Mesendoderm (in vitro differentiated cells): ENCODE data around the gene TMEM30B.
A peak's percentile ranks its signal among the peaks of the same experiment; 100 is the strongest.

Experiments
- DNase-seq: peaks from one replicate; pipeline ENCODE4 v3.0.0; 2013
- H2AK5ac ChIP-seq: 2 replicates; pipeline ENCODE4 v1.6.1; 2013; ENCODE audit warnings: low read length, inconsistent platforms
- H2BK120ac ChIP-seq: 2 replicates; pipeline ENCODE4 v1.6.1; 2013; ENCODE audit warnings: low read depth, mild to moderate bottlenecking, low read length, moderate library complexity, mixed read lengths
- H2BK15ac ChIP-seq: replicated peaks from 2 replicates; pipeline ENCODE4 v1.6.1; 2013; ENCODE audit warnings: low read depth, mild to moderate bottlenecking, moderate library complexity
- H2BK5ac ChIP-seq: 2 replicates; pipeline ENCODE4 v1.6.1; 2013; ENCODE audit warnings: low read length, inconsistent platforms
- H3K18ac ChIP-seq: 2 replicates; pipeline ENCODE4 v1.6.1; 2013; ENCODE audit warnings: mild to moderate bottlenecking, low read length, mixed read lengths
- H3K23ac ChIP-seq: one replicate; pipeline ENCODE4 v1.6.1; 2013; ENCODE audit warnings: low read length
- H3K27ac ChIP-seq: 2 replicates; pipeline ENCODE4 v1.5.1; 2013; ENCODE audit warnings: low read depth, mild to moderate bottlenecking, inconsistent platforms, low read length, moderate library complexity
- H3K27me3 ChIP-seq: 2 replicates; pipeline ENCODE4 v1.6.1; 2013; ENCODE audit warnings: low read length, control low read depth, mild to moderate bottlenecking, inconsistent platforms; ENCODE audit not compliant: insufficient read depth, poor library complexity
- H3K36me3 ChIP-seq: 2 replicates; pipeline ENCODE4 v1.6.1; 2013; ENCODE audit warnings: low read length, inconsistent platforms; ENCODE audit not compliant: control insufficient read depth, insufficient read depth
- H3K4ac ChIP-seq: one replicate; pipeline ENCODE4 v1.6.1; 2013; ENCODE audit warnings: low read depth, mild to moderate bottlenecking, low read length, moderate library complexity
- H3K4me1 ChIP-seq: 2 replicates; pipeline ENCODE4 v1.6.1; 2013; ENCODE audit warnings: low read depth, low read length, inconsistent platforms; ENCODE audit not compliant: control insufficient read depth
- H3K4me2 ChIP-seq: 2 replicates; pipeline ENCODE4 v1.6.1; 2013; ENCODE audit warnings: low read length
- H3K4me3 ChIP-seq: 2 replicates; pipeline ENCODE4 v1.5.1; 2013; ENCODE audit warnings: mild to moderate bottlenecking, low read length
- H3K56ac ChIP-seq: one replicate; pipeline ENCODE4 v1.6.1; 2013; ENCODE audit warnings: low read length
- H3K79me1 ChIP-seq: 2 replicates; pipeline ENCODE4 v1.6.1; 2013; ENCODE audit warnings: low read length, inconsistent platforms
- H3K79me2 ChIP-seq: 2 replicates; pipeline ENCODE4 v1.6.1; 2013; ENCODE audit warnings: mild to moderate bottlenecking, low read length; ENCODE audit not compliant: control insufficient read depth, insufficient read depth
- H3K9ac ChIP-seq: 2 replicates; pipeline ENCODE4 v1.6.1; 2013; ENCODE audit warnings: low read length, inconsistent platforms
- H4K5ac ChIP-seq: one replicate; pipeline ENCODE4 v1.6.1; 2013; ENCODE audit warnings: low read length
- H4K8ac ChIP-seq: one replicate; pipeline ENCODE4 v1.6.1; 2013; ENCODE audit warnings: low read depth, mild to moderate bottlenecking, control low read depth, low read length, moderate library complexity
- WGBS: extraction: QIAGEN DNeasy Blood & Tissue Kit; methylation state at CpG from one replicate; pipeline ENCODE4 v1.1.7; 2013; ENCODE audit warnings: low lambda C conversion rate, missing lambda C conversion rate; ENCODE audit not compliant: insufficient coverage; ENCODE audit errors: extremely low coverage; 5-methylcytosine and 5-hydroxymethylcytosine counted together

TMEM30B gene

DNA sequence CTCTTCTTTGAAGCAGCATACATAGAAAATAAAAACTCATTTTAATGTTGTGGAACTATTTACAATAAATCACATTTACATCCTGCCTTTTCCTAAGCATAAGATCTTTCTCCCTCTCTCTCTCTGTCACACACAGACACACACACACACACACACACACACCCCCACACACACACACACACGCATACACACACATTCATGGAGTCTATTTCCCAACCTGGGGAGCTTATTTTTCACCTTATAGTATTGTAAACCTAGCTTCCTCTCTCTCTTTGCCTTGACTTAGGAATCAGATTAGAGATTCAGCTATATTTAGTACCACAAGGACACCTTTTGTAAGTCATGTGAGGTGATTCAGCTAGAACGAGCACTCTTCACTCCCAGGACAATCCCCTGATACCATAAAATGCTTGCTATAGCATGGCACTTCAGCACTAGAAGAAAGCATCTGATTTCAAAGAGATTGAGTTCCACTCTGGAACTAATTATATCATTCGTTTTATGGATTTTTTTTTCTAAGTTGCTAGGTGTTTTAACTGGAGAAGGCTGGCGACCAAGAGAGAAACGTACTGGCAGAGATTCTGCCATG, 23.6 kb downstream of the TMEM30B start:
- no peak overlapping the region for H2BK15ac ChIP-seq
- H3K27ac ChIP-seq = no peak overlapping the region

DNA sequence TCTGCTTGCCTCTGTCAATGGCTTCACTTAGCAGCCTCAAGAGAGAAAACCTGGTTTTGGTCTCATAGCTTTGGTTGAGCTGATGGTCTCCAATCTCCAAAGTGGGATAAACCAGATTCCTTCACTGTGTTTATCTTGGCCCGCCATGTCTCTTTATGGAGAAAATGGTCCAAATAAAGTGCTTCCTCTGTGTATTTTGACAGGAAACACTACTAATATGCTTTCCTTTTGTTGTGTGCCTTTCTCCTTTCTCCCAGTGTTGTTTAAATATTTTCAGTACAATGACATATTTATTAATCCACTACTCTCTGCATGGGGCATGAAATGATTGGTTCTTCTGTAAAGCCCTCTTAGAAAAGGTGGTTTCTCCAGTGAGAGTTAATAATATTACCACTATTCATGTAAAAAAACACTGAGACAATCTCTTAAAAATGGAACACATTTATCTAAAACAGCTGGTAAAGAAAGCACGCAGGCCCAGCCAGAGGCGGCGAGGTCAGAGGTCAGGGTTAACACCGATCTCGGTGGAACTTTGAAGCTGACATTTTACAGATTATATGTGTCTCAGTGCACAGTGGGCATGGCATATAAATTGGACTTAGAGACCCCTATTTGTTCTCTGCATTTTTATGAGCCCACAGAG, 24.2 kb downstream of the TMEM30B start:
- H4K8ac ChIP-seq = no peak overlapping the region
- no peaks in the 10 kb centered on the region for H3K79me2 ChIP-seq
- H3K79me1 ChIP-seq = no peaks in the 10 kb centered on the region
- H4K5ac ChIP-seq = no peak overlapping the region
- H3K4me3 ChIP-seq = no peak overlapping the region
- H2BK5ac ChIP-seq = no peak overlapping the region
- no peak overlapping the region for H2AK5ac ChIP-seq
- H3K23ac ChIP-seq = no peak overlapping the region
- H3K4me1 ChIP-seq = no peaks in the 10 kb centered on the region
- WGBS = no CpG with 5 or more reads among the region's 6 CpGs
- H2BK15ac ChIP-seq = no peak overlapping the region
- no peak overlapping the region for H3K4me2 ChIP-seq
- no peak overlapping the region for H3K9ac ChIP-seq
- DNase-seq = no peak
- H2BK120ac ChIP-seq = no peak overlapping the region
- H3K18ac ChIP-seq = no peak overlapping the region
- H3K4ac ChIP-seq = no peak overlapping the region
- H3K56ac ChIP-seq = no peak overlapping the region
- no peak overlapping the region for H3K27ac ChIP-seq
- H3K27me3 ChIP-seq = no peaks in the 10 kb centered on the region
- H3K36me3 ChIP-seq = no peaks in the 10 kb centered on the region

More for the DNA sequence above, 23.6 kb downstream of the TMEM30B start:
- no peak overlapping the region for H3K4me3 ChIP-seq
- no peaks in the 10 kb centered on the region for H3K79me2 ChIP-seq
- no peaks in the 10 kb centered on the region for H3K36me3 ChIP-seq
- H3K23ac ChIP-seq = no peak overlapping the region
- H3K56ac ChIP-seq = no peak overlapping the region
- WGBS = no CpG with 5 or more reads among the region's 5 CpGs
- H3K79me1 ChIP-seq = no peaks in the 10 kb centered on the region
- H4K8ac ChIP-seq = no peak overlapping the region
- no peak overlapping the region for H4K5ac ChIP-seq
- no peak overlapping the region for H2AK5ac ChIP-seq
- no peaks in the 10 kb centered on the region for H3K4me1 ChIP-seq
- no peaks in the 10 kb centered on the region for H3K27me3 ChIP-seq
- H3K4me2 ChIP-seq = no peak overlapping the region
- DNase-seq = no peak
- H3K18ac ChIP-seq = no peak overlapping the region
- no peak overlapping the region for H3K4ac ChIP-seq
- no peak overlapping the region for H2BK120ac ChIP-seq
- H2BK5ac ChIP-seq = no peak overlapping the region
- H3K9ac ChIP-seq = no peak overlapping the region

DNA sequence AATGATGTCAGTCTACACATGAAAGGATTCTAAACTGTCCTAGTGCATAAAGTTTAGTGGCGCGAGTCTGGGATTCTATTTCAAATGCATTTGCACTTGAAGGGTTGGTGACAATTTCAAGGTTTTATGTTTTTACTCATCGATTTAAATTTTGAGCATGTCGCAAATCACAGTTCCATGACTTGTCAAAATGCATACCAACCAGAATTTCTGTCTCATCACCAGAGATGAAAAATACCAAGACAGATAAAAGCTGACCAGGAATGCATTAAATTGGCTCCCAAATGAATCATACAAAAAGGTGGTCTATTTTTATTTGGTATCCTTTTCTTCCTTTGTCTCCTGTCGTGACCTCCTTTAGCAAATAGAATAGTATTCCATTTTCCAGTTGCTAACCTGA, 25.2 kb downstream of the TMEM30B start:
- WGBS = no CpG with 5 or more reads among the region's 5 CpGs
- Histone ChIP-seq H3K4me1 (no peaks in the 10 kb centered on the region), H2BK15ac (no peak overlapping the region), H3K4me2 (no peak overlapping the region), H3K27me3 (no peaks in the 10 kb centered on the region), H3K56ac (no peak overlapping the region), H3K79me1 (no peaks in the 10 kb centered on the region), H3K18ac (no peak overlapping the region), H3K36me3 (no peaks in the 10 kb centered on the region), H3K79me2 (no peaks in the 10 kb centered on the region), H3K9ac (no peak overlapping the region), H3K23ac (no peak overlapping the region), H2BK5ac (no peak overlapping the region), H4K8ac (no peak overlapping the region), H4K5ac (no peak overlapping the region), H2BK120ac (no peak overlapping the region), H2AK5ac (no peak overlapping the region), H3K4me3 (no peak overlapping the region), H3K4ac (no peak overlapping the region), H3K27ac (no peak overlapping the region)
- no peak for DNase-seq

- Histone ChIP-seq H3K18ac (no peak overlapping the region), H3K4me2 (no peak overlapping the region), H4K8ac (no peak overlapping the region), H3K36me3 (no peaks in the 10 kb centered on the region), H3K27ac (no peak overlapping the region), H2AK5ac (no peak overlapping the region), H3K4me1 (no peaks in the 10 kb centered on the region), H3K9ac (no peak overlapping the region), H2BK15ac (no peak overlapping the region), H3K56ac (no peak overlapping the region), H3K4me3 (no peak overlapping the region), H3K79me2 (no peaks in the 10 kb centered on the region), H3K79me1 (no peaks in the 10 kb centered on the region), H2BK120ac (no peak overlapping the region), H2BK5ac (no peak overlapping the region), H3K23ac (no peak overlapping the region), H4K5ac (no peak overlapping the region), H3K27me3 (no peaks in the 10 kb centered on the region), H3K4ac (no peak overlapping the region)
- WGBS = no CpG with 5 or more reads among the region's 8 CpGs
- DNase-seq = peak; percentile 95
These were observed 26.2 kb downstream of the TMEM30B start for GRCh38 chr14:61254808-61255526.

DNA sequence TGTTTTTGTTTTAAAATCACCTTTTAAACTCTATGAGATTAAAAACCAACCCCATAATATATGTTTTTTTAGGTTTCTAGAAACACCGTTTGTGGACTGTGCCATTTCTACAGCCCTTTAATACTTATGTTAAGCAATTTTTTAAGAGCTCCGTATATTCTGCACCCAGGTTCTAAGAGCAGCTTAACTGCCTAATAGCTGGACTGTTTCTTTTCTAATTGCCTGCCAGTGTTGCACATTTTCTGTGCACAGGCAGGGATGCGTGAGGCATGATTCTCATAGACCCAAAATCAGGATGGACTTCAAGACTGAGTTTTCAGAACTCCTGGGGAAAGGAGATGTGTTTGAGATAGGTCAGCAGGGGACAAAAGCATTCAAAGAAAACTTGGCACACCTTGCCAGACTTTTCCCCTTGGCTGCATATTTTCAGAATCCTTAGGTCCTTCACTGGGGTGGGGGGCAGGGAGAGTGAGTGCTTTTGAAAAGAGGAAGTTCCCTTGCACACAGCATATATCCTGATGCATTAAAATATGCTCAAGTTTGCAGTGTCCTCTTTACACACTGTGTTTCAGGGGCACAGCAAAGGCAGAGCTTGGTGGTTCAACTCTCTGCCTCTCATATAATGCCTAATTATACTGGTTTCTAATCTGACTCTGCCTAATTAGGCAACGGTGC, 27.9 kb downstream of the TMEM30B start:
- Histone ChIP-seq H3K4me2 (no peak overlapping the region), H4K8ac (no peak overlapping the region), H2BK120ac (no peak overlapping the region), H4K5ac (no peak overlapping the region), H2BK15ac (no peak overlapping the region), H3K36me3 (no peaks in the 10 kb centered on the region), H3K4me1 (no peaks in the 10 kb centered on the region), H3K4me3 (no peak overlapping the region), H3K79me1 (no peaks in the 10 kb centered on the region), H3K27me3 (no peaks in the 10 kb centered on the region), H3K18ac (peak overlapping the region; percentile 7), H2BK5ac (no peak overlapping the region), H3K23ac (no peak overlapping the region), H3K9ac (no peak overlapping the region), H3K4ac (no peak overlapping the region), H3K79me2 (no peaks in the 10 kb centered on the region), H3K27ac (no peak overlapping the region), H3K56ac (no peak overlapping the region), H2AK5ac (no peak overlapping the region)
- WGBS = no CpG with 5 or more reads among the region's 4 CpGs
- no peak for DNase-seq
